Measurements from ENCODE around the gene MICAL3.

DNA sequence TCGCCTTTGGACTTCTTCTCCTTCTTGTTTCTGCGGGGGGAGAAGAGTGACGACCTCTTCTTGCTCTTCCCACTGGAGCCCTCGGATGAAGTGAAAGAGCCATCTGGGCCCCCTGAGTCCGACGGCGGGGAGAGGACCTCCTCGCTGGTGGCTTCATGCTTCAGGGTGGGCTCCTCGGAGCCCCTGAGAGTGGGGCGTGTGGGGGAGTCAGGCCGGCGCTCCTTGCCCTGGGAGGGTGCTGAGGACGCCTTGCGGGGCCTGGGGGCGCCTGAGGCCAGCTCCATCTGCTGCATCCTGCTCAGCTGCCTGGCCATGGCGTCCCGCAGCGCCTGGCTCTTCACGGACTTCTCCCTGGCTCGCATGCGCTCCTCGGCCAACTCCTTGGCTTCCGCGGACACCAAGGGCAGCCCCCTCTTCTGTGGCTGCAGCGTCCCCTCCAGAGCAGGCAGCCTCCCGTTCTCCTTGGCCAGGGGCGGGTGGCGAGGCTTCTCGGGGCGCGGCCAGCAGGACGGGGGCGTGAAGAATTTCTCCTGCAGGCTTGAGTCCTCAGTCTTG, 206.8 kb downstream of the MICAL3 start:
- TF ChIP-seq POLR2A (IDR thresholded peaks at IDR 0.05; ENCODE audit: low read length) (no peak), CBX2 (IDR thresholded peaks at IDR 0.05; ENCODE audit: borderline replicate concordance, low read depth) (no peak), NPAS2 (CRISPR knock-in tag; IDR thresholded peaks at IDR 0.05; ENCODE audit: borderline replicate concordance) (no peak), EHF (CRISPR knock-in tag; IDR thresholded peaks at IDR 0.05) (no peak), NR3C1 (IDR thresholded peaks at IDR 0.05) (no peak), ZC3H11A (IDR thresholded peaks at IDR 0.05) (no peak), FOSB (CRISPR knock-in tag; IDR thresholded peaks at IDR 0.05) (no peak), BHLHE40 (IDR thresholded peaks at IDR 0.05; ENCODE audit: low read depth, low read length) (no peak), EP300 (IDR thresholded peaks at IDR 0.05) (no peak)
- TF ChIP-seq, protein P1, sequence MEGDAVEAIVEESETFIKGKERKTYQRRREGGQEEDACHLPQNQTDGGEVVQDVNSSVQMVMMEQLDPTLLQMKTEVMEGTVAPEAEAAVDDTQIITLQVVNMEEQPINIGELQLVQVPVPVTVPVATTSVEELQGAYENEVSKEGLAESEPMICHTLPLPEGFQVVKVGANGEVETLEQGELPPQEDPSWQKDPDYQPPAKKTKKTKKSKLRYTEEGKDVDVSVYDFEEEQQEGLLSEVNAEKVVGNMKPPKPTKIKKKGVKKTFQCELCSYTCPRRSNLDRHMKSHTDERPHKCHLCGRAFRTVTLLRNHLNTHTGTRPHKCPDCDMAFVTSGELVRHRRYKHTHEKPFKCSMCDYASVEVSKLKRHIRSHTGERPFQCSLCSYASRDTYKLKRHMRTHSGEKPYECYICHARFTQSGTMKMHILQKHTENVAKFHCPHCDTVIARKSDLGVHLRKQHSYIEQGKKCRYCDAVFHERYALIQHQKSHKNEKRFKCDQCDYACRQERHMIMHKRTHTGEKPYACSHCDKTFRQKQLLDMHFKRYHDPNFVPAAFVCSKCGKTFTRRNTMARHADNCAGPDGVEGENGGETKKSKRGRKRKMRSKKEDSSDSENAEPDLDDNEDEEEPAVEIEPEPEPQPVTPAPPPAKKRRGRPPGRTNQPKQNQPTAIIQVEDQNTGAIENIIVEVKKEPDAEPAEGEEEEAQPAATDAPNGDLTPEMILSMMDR (IDR thresholded peaks at IDR 0.05): no peak
- TF ChIP-seq, protein P2, sequence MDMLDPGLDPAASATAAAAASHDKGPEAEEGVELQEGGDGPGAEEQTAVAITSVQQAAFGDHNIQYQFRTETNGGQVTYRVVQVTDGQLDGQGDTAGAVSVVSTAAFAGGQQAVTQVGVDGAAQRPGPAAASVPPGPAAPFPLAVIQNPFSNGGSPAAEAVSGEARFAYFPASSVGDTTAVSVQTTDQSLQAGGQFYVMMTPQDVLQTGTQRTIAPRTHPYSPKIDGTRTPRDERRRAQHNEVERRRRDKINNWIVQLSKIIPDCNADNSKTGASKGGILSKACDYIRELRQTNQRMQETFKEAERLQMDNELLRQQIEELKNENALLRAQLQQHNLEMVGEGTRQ (IDR thresholded peaks at IDR 0.05): no peak
- TF ChIP-seq, protein P3, sequence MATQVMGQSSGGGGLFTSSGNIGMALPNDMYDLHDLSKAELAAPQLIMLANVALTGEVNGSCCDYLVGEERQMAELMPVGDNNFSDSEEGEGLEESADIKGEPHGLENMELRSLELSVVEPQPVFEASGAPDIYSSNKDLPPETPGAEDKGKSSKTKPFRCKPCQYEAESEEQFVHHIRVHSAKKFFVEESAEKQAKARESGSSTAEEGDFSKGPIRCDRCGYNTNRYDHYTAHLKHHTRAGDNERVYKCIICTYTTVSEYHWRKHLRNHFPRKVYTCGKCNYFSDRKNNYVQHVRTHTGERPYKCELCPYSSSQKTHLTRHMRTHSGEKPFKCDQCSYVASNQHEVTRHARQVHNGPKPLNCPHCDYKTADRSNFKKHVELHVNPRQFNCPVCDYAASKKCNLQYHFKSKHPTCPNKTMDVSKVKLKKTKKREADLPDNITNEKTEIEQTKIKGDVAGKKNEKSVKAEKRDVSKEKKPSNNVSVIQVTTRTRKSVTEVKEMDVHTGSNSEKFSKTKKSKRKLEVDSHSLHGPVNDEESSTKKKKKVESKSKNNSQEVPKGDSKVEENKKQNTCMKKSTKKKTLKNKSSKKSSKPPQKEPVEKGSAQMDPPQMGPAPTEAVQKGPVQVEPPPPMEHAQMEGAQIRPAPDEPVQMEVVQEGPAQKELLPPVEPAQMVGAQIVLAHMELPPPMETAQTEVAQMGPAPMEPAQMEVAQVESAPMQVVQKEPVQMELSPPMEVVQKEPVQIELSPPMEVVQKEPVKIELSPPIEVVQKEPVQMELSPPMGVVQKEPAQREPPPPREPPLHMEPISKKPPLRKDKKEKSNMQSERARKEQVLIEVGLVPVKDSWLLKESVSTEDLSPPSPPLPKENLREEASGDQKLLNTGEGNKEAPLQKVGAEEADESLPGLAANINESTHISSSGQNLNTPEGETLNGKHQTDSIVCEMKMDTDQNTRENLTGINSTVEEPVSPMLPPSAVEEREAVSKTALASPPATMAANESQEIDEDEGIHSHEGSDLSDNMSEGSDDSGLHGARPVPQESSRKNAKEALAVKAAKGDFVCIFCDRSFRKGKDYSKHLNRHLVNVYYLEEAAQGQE (IDR thresholded peaks at IDR 0.05): no peak
- TF ChIP-seq, protein P4, sequence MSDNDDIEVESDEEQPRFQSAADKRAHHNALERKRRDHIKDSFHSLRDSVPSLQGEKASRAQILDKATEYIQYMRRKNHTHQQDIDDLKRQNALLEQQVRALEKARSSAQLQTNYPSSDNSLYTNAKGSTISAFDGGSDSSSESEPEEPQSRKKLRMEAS (IDR thresholded peaks at IDR 0.05): no peak
